A549 treated with Hydrocortisone at 1 μM for 4 hours (cell line): ENCODE measurements around the gene SELENOM. TPM values are rescaled to one million over a fixed set of nuclear protein-coding genes. Genes with fewer than 3 reads are reported as not detected.

ENCODE experiments used
- total RNA-seq: library from RNA; stranded (reverse); fragments of 200-300 nt; extraction: Qiagen RNA extraction; gene quantifications from 5 replicates; pipeline ENCODE4 v1.2.3, GENCODE V29; 2022

SELENOM gene
- 49.5 to 76.8 TPM (median 67.1 TPM) in 5 replicates for total RNA-seq

GRCh38 chr22:31107178-31107893 lies at the start of gene SELENOM:
TSS of gene SELENOM (minus strand) at chr22:31107568. CDS start at chr22:31107505, 63 bp downstream.

GRCh38 chr22:31139866-31140716 lies 32.7 kb upstream of the SELENOM start, which contains the start of gene PLA2G3:
TSS of gene PLA2G3 (minus strand) at chr22:31140508. CDS start at chr22:31140354, 154 bp downstream.

GRCh38 chr22:31122532-31123291 lies 15.3 kb upstream of the SELENOM start, which contains the start of gene INPP5J:
TSS of gene INPP5J (plus strand) at chr22:31122966. CDS start at chr22:31123015, 49 bp downstream.

GRCh38 chr22:31080848-31081649 lies 26.3 kb downstream of the SELENOM start, which contains the start of gene SMTN:
TSS of gene SMTN (plus strand) at chr22:31081318. CDS start at chr22:31083259, 1,941 bp downstream.

Other genes starting within 250 kb of the SELENOM start
- gene MORC2, start 138.8 kb downstream of the SELENOM start, total RNA-seq: 13.3 to 14.3 TPM (median 13.8 TPM) in 5 replicates
- 21.5 to 33.9 TPM (median 25.6 TPM) in 5 replicates for gene TUG1, start 138.3 kb downstream of the SELENOM start, total RNA-seq
- 25.3 to 28.4 TPM (median 25.7 TPM) in 5 replicates for gene SMTN, start 26.2 kb downstream of the SELENOM start, total RNA-seq
- 0.33 to 0.70 TPM (median 0.54 TPM) in 5 replicates for gene INPP5J, start 15.4 kb upstream of the SELENOM start, total RNA-seq
- gene PLA2G3, start 32.9 kb upstream of the SELENOM start, total RNA-seq: not detected in 5 replicates
- gene RNF185, start 52.6 kb upstream of the SELENOM start, total RNA-seq: 23.4 to 26.5 TPM (median 25.2 TPM) in 5 replicates
- gene LIMK2, start 104.7 kb upstream of the SELENOM start, total RNA-seq: 6.9 to 8.5 TPM (median 7.2 TPM) in 5 replicates
- gene PIK3IP1, start 184.9 kb upstream of the SELENOM start, total RNA-seq: 0.64 to 0.84 TPM (median 0.74 TPM) in 5 replicates
- 20.1 to 22.5 TPM (median 21.6 TPM) in 5 replicates for gene PATZ1, start 238.8 kb upstream of the SELENOM start, total RNA-seq